ENCODE measurements around the gene CBFA2T3. TPM values are rescaled to one million over a fixed set of nuclear protein-coding genes. Genes with fewer than 3 reads are reported as not detected.

The CBFA2T3 gene
- total RNA-seq, 1 donor from 2014 or later, result 8.6 TPM

GRCh38 chr16:88880226-88881006 is 96.6 kb downstream of the CBFA2T3 start:
- no peaks in the 10 kb centered on the region for H3K9me3 ChIP-seq (replicated peaks)
- no peak overlapping the region for H3K4me3 ChIP-seq
- peaks cover 54% of the 10 kb centered on the region for H3K27me3 ChIP-seq (ENCODE audit: low read depth)
- peaks cover 74% of the 10 kb centered on the region for H3K36me3 ChIP-seq
- H3K4me1 ChIP-seq, result peaks cover 20% of the 10 kb centered on the region
- TF ChIP-seq CTCF (IDR thresholded peaks at IDR 0.05; ENCODE audit: borderline replicate concordance), result no peak
- no peak for DNase-seq
- no peak overlapping the region for H3K27ac ChIP-seq (replicated peaks)
- intact Hi-C loops (cut with micrococcal nuclease), result loop anchor here (10.0 kb wide), 1 partner anchor 54 kb away; no protein-coding TSS in a partner anchor

- no peak overlapping the region for H3K27ac ChIP-seq (replicated peaks)
- H3K27me3 ChIP-seq (ENCODE audit: low read depth), result peaks cover 54% of the 10 kb centered on the region
- H3K36me3 ChIP-seq, result peaks cover 68% of the 10 kb centered on the region
- peaks cover 17% of the 10 kb centered on the region for H3K4me1 ChIP-seq
- no peak for TF ChIP-seq CTCF (IDR thresholded peaks at IDR 0.05; ENCODE audit: borderline replicate concordance)
- no peaks in the 10 kb centered on the region for H3K9me3 ChIP-seq (replicated peaks)
- no peak for DNase-seq
- no peak overlapping the region for H3K4me3 ChIP-seq
- intact Hi-C loops (cut with micrococcal nuclease), result loop anchor here (10.0 kb wide), 1 partner anchor 55 kb away; no protein-coding TSS in a partner anchor
These were observed 97.3 kb downstream of the CBFA2T3 start for GRCh38 chr16:88879788-88880055.

DNA sequence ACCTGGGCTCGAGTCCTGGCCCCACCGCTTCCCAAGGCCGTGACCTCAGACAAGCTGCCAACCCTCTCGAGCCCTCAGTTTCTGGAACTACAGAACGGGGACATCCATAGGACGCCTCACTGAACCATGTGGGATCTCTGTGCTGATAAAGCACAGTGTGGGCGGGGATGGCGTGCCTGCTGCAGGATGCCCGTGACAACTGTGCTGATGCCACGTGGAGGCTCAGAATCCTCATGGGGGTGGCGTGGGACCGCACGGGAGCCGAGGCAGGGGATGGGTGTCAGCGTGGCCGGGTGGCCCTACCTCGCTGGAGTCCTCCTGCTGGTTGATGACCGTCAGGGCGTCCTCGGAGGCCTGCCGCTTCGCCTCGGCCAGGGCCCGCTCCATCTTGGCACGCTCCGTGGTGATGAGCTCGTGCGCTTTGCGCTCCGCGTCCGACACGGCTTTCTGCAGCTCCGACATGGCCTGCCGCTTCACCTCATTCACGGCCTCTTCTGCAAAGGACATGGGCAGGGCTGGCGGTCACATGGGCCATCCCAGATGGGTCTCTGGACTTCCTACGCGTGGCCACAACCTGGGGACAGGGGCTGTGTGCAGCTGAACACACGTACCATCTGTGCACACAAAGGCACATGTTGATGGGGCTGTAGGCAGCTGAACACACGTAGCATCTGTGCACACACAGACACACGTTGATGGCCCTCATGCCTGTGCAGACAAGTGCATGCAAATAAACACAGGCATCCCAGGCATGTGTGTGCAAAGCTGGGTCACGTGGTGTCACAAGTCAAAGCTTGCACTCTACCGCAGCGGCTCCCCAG is 97.8 kb downstream of the CBFA2T3 start:
- H3K27ac ChIP-seq (replicated peaks), result no peak overlapping the region
- peaks cover 17% of the 10 kb centered on the region for H3K4me1 ChIP-seq
- H3K9me3 ChIP-seq (replicated peaks), result no peaks in the 10 kb centered on the region
- no peak for TF ChIP-seq CTCF (IDR thresholded peaks at IDR 0.05; ENCODE audit: borderline replicate concordance)
- no peak for DNase-seq
- no peak overlapping the region for H3K4me3 ChIP-seq
- intact Hi-C loops (cut with micrococcal nuclease), result no loop called here
- peaks cover 63% of the 10 kb centered on the region for H3K36me3 ChIP-seq
- H3K27me3 ChIP-seq (ENCODE audit: low read depth), result peaks cover 54% of the 10 kb centered on the region

DNA sequence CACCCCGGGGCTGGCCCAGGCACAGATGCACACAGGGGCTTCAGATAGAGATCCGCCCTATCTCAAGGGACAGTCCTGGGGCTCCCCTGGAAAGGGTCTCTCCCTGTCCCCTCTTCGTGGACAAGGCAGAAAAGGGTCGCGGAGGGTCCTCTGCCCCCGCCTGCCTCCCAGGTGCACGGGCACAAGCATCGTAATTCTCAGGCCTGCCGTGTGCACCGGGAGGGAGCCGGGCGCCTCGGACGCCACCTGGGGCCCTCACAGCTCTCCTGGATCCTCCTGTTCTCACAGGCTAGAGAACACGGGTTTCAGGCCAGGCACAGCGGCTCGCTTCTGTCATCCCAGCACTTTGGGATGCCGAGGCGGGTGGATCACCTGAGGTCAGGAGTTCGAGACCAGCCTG is 98.7 kb downstream of the CBFA2T3 start:
- Histone ChIP-seq H3K27me3 (ENCODE audit: low read depth) (peaks cover 49% of the 10 kb centered on the region), H3K9me3 (replicated peaks) (no peaks in the 10 kb centered on the region), H3K4me3 (no peak overlapping the region), H3K27ac (replicated peaks) (no peak overlapping the region), H3K36me3 (peaks cover 55% of the 10 kb centered on the region), H3K4me1 (peaks cover 17% of the 10 kb centered on the region)
- DNase-seq, result no peak
- TF ChIP-seq CTCF (IDR thresholded peaks at IDR 0.05; ENCODE audit: borderline replicate concordance), result no peak
- intact Hi-C loops (cut with micrococcal nuclease), result no loop called here

- no peak for TF ChIP-seq CTCF (IDR thresholded peaks at IDR 0.05; ENCODE audit: borderline replicate concordance)
- no peak for DNase-seq
- H3K36me3 ChIP-seq, result peaks cover 49% of the 10 kb centered on the region
- no peaks in the 10 kb centered on the region for H3K9me3 ChIP-seq (replicated peaks)
- peaks cover 43% of the 10 kb centered on the region for H3K27me3 ChIP-seq (ENCODE audit: low read depth)
- intact Hi-C loops (cut with micrococcal nuclease), result no loop called here
- no peak overlapping the region for H3K27ac ChIP-seq (replicated peaks)
- no peak overlapping the region for H3K4me3 ChIP-seq
- peaks cover 17% of the 10 kb centered on the region for H3K4me1 ChIP-seq
These were observed 99.3 kb downstream of the CBFA2T3 start for GRCh38 chr16:88877564-88878289.
